H1 (cell line): ENCODE measurements around the gene GCH1. TPM values are rescaled to one million over a fixed set of nuclear protein-coding genes. Genes with fewer than 3 reads are reported as not detected.

ENCODE experiments used
- CTCF ChIA-PET: fragments of 300-600 bp; sonication (Branson Sonifier 250); formaldehyde crosslinking; loops from one replicate; lab custom pipeline; 2021; ENCODE audit not compliant: partially characterized antibody; lab: Charles Lee
- POLR2A ChIA-PET: fragments of 300-600 bp; sonication (Branson Sonifier 250); formaldehyde crosslinking; loops from one replicate; lab custom pipeline; 2021; ENCODE audit warnings: inconsistent platforms; ENCODE audit not compliant: partially characterized antibody; lab: Charles Lee
- DNase-seq, 2 experiments: peaks; one replicate each; pipeline versions ENCODE4 v3.0.0 to v3.0.0-alpha.2; 2010 to 2022; ENCODE audit warnings: low spot score in 2 of 2, low read depth in 1 of 2, mixed read lengths in 1 of 2
- FAIRE-seq: peaks from 2 replicates; lab custom pipeline; 2011; peaks lifted over from hg19 to GRCh38; lab: Jason Lieb, UNC
- H2AFZ ChIP-seq: 2 replicates; pipeline ENCODE4 v1.8.1; 2012; ENCODE audit warnings: low read length, inconsistent platforms
- H2AK5ac ChIP-seq: 2 replicates; pipeline ENCODE4 v1.6.1; 2013; ENCODE audit warnings: low read depth, low read length
- H2BK120ac ChIP-seq: replicated peaks from 2 replicates; pipeline ENCODE3; 2013; ENCODE audit warnings: low read depth, low read length, inconsistent platforms
- H2BK12ac ChIP-seq: 2 replicates; pipeline ENCODE4 v1.6.1; 2013; ENCODE audit warnings: low read depth, low read length
- H2BK15ac ChIP-seq: 2 replicates; pipeline ENCODE4 v1.6.1; 2013; ENCODE audit warnings: low read length
- H2BK20ac ChIP-seq: 2 replicates; pipeline ENCODE4 v1.6.1; 2013; ENCODE audit warnings: low read length
- H2BK5ac ChIP-seq: 2 replicates; pipeline ENCODE4 v1.6.1; 2013; ENCODE audit warnings: low read depth, low read length
- H3K14ac ChIP-seq: 2 replicates; pipeline ENCODE4 v1.6.1; 2013; ENCODE audit warnings: inconsistent platforms; ENCODE audit not compliant: insufficient read length
- H3K18ac ChIP-seq: 2 replicates; pipeline ENCODE4 v1.6.1; 2013; ENCODE audit warnings: low read length; ENCODE audit errors: extremely low read depth
- H3K23ac ChIP-seq: 2 replicates; pipeline ENCODE4 v1.6.1; 2013; ENCODE audit warnings: inconsistent platforms; ENCODE audit not compliant: insufficient read length
- H3K23me2 ChIP-seq: 2 replicates; pipeline ENCODE4 v1.6.1; 2013; ENCODE audit warnings: low read depth, low read length
- H3K27ac ChIP-seq: 2 replicates; pipeline ENCODE4 v1.6.1; 2011; ENCODE audit warnings: low read depth, low read length, inconsistent platforms
- H3K27me3 ChIP-seq, 4 experiments: replicated peaks in 1 of 4; 1 replicate in 1 of 4; 2 replicates in 3 of 4; pipeline versions ENCODE4 v1.6.1 to v1.8.1; 2011 to 2013; ENCODE audit warnings: low read length in 3 of 4, mild to moderate bottlenecking in 3 of 4, inconsistent platforms in 2 of 4, mixed read lengths in 2 of 4, moderate library complexity in 1 of 4; ENCODE audit not compliant: control insufficient read depth in 3 of 4, insufficient read depth in 3 of 4; ENCODE audit errors: extremely low read depth in 1 of 4
- H3K36me3 ChIP-seq, 4 experiments: 2 replicates each; pipeline versions ENCODE4 v1.6.1 to v1.8.1; 2011 to 2013; ENCODE audit warnings: mild to moderate bottlenecking in 4 of 4, low read length in 3 of 4, moderate library complexity in 2 of 4, control low read depth in 1 of 4, inconsistent platforms in 1 of 4; ENCODE audit not compliant: insufficient read depth in 4 of 4, control insufficient read depth in 2 of 4
- H3K4ac ChIP-seq: replicated peaks from 2 replicates; pipeline ENCODE3; 2013; ENCODE audit warnings: low read length, low read depth, mixed read lengths, inconsistent platforms; ENCODE audit not compliant: insufficient read length
- H3K4me1 ChIP-seq, 4 experiments: replicated peaks in 1 of 4; 1 replicate in 1 of 4; 2 replicates in 3 of 4; pipeline versions ENCODE4 v1.6.1 to v1.8.1; 2011 to 2013; ENCODE audit warnings: low read length in 3 of 4, inconsistent platforms in 2 of 4, mixed read lengths in 1 of 4; ENCODE audit not compliant: insufficient read depth in 4 of 4, control insufficient read depth in 3 of 4
- H3K4me2 ChIP-seq, 2 experiments: 2 replicates each; pipeline versions ENCODE4 v1.6.1 to v1.8.1; 2011 to 2013; ENCODE audit warnings: low read depth in 2 of 2, low read length in 2 of 2, control low read depth in 1 of 2, inconsistent platforms in 1 of 2, mild to moderate bottlenecking in 1 of 2; ENCODE audit not compliant: insufficient read depth in 1 of 2
- H3K4me3 ChIP-seq, 4 experiments: fragments of 200-600, 300-600 bp in 1 of 4; sonication (generic), shearing (Covaris generic), sonication (Bioruptor Twin) in 1 of 4; 2 replicates each; pipeline versions ENCODE4 v1.5.1 to v1.8.1; 2011 to 2016; ENCODE audit warnings: low read length in 4 of 4, low read depth in 3 of 4, control low read depth in 2 of 4, inconsistent platforms in 2 of 4, mild to moderate bottlenecking in 2 of 4, mixed read lengths in 1 of 4, moderate library complexity in 1 of 4; ENCODE audit not compliant: insufficient read depth in 2 of 4; ENCODE audit errors: extremely low read depth in 1 of 4
- H3K56ac ChIP-seq: replicated peaks from 2 replicates; pipeline ENCODE3; 2013; ENCODE audit warnings: low read depth, mild to moderate bottlenecking, mixed read lengths, low read length, inconsistent platforms; ENCODE audit not compliant: insufficient read length
- H3K79me1 ChIP-seq: 2 replicates; pipeline ENCODE4 v1.6.1; 2013; ENCODE audit warnings: low read depth, low read length, control low read depth
- H3K79me2 ChIP-seq, 2 experiments: 2 replicates each; pipeline versions ENCODE4 v1.6.1 to v1.8.1; 2012 to 2013; ENCODE audit warnings: low read length in 2 of 2, mild to moderate bottlenecking in 2 of 2, inconsistent platforms in 1 of 2; ENCODE audit not compliant: insufficient read depth in 2 of 2, control insufficient read depth in 1 of 2
- H3K9ac ChIP-seq, 4 experiments: replicated peaks in 1 of 4; 1 replicate in 1 of 4; 2 replicates in 3 of 4; pipeline versions ENCODE4 v1.6.1 to v1.8.1; 2011 to 2013; ENCODE audit warnings: low read depth in 3 of 4, low read length in 3 of 4, control low read depth in 2 of 4, mild to moderate bottlenecking in 2 of 4, moderate library complexity in 2 of 4, inconsistent platforms in 1 of 4; ENCODE audit errors: extremely low read depth in 1 of 4
- H3K9me3 ChIP-seq, 2 experiments: 2 replicates each; pipeline versions ENCODE4 v1.6.1 to v1.8.1; 2012 to 2013; ENCODE audit warnings: mild to moderate bottlenecking in 2 of 2, moderate library complexity in 2 of 2, control low read depth in 1 of 2, inconsistent platforms in 1 of 2, low read depth in 1 of 2, low read length in 1 of 2, mixed read lengths in 1 of 2; ENCODE audit not compliant: insufficient read depth in 2 of 2
- H4K20me1 ChIP-seq, 2 experiments: replicated peaks in 1 of 2; 2 replicates each; pipeline versions ENCODE3 to v1.8.1; 2011 to 2013; ENCODE audit warnings: inconsistent platforms in 2 of 2, low read length in 2 of 2, mild to moderate bottlenecking in 1 of 2; ENCODE audit not compliant: insufficient read depth in 2 of 2, control insufficient read depth in 1 of 2
- H4K5ac ChIP-seq: 2 replicates; pipeline ENCODE4 v1.6.1; 2013; ENCODE audit warnings: low read length, low read depth, mixed read lengths, inconsistent platforms; ENCODE audit not compliant: insufficient read length
- H4K8ac ChIP-seq: 2 replicates; pipeline ENCODE4 v1.8.0; 2013; ENCODE audit warnings: mild to moderate bottlenecking, moderate library complexity, low read length, inconsistent platforms; ENCODE audit not compliant: insufficient read depth; ENCODE audit errors: extremely low read depth
- H4K91ac ChIP-seq: replicated peaks from 2 replicates; pipeline ENCODE3; 2013; ENCODE audit warnings: low read length, mixed read lengths, inconsistent platforms; ENCODE audit not compliant: insufficient read length
- ATF3 ChIP-seq: IDR thresholded peaks from 2 replicates; pipeline ENCODE4 v1.6.1; 2011; ENCODE audit warnings: low read depth, mild to moderate bottlenecking, low read length; ENCODE audit not compliant: insufficient read depth
- GTF2F1 ChIP-seq: IDR thresholded peaks from 2 replicates; pipeline ENCODE4 v1.6.1; 2012; ENCODE audit warnings: low read depth, low read length, improper control_type of control experiment, borderline replicate concordance
- RNF2 ChIP-seq: fragments of 200-900, 300-1000 bp; sonication (generic); IDR thresholded peaks from 2 replicates; pipeline ENCODE4 v1.7.1; 2016; ENCODE audit warnings: borderline replicate concordance, low read depth, mild to moderate bottlenecking, antibody characterized with exemption, low read length; ENCODE audit not compliant: poor library complexity, severe bottlenecking; ENCODE audit errors: missing control alignments
- SP1 ChIP-seq: IDR thresholded peaks from 2 replicates; pipeline ENCODE4 v1.6.1; 2011; ENCODE audit warnings: low read depth, low read length
- WGBS, 2 experiments: shearing (Covaris generic) in 1 of 2; methylation state at CpG; one replicate each; pipeline versions ENCODE4 v1.1.6 to v1.1.7; 2013 to 2015; ENCODE audit warnings: low lambda C conversion rate in 2 of 2, mixed read lengths in 2 of 2, inconsistent platforms in 1 of 2, low coverage in 1 of 2, missing lambda C conversion rate in 1 of 2; ENCODE audit not compliant: insufficient replicate concordance in 2 of 2, insufficient coverage in 1 of 2, insufficient read length in 1 of 2; ENCODE audit errors: extremely low coverage in 1 of 2, missing lambda C conversion rate in 1 of 2; 5-methylcytosine and 5-hydroxymethylcytosine counted together
- polyA plus RNA-seq, 7 experiments: library from polyadenylated mRNA; depleted of rRNA in 3 of 7; stranded (reverse) in 5 of 7; unstranded in 2 of 7; fragments of >200 nt in 5 of 7; fragments of 200-250 nt in 2 of 7; gene quantifications; 1 replicate in 5 of 7; 2 replicates in 1 of 7; 4 replicates in 1 of 7; pipeline versions ENCODE4 v1.2.1 to v1.2.3, GENCODE V29; 2011 to 2013; ENCODE audit warnings: missing spikeins in 2 of 7, mixed read lengths in 2 of 7
- total RNA-seq: library from RNA; stranded (reverse); fragmentation: NEBNext Ultra II Directional; extraction: Animal tissue kit (Norgen Biotek cat#: 25700); gene quantifications from 2 replicates; pipeline ENCODE4 v1.2.1, GENCODE V29; 2021

The GCH1 gene
- total and polyA plus RNA-seq, 2 of the 8 experiments (the other 6 are each of a cell fraction or from before 2014, with no cell fraction given), result 7.3 to 7.9 TPM

- H2BK20ac ChIP-seq, result no peak overlapping the region
- H2BK12ac ChIP-seq, result no peak overlapping the region
- H3K4me3 ChIP-seq, result no peak overlapping the region
- no peaks in the 10 kb centered on the region for H3K36me3 ChIP-seq
- H3K9ac ChIP-seq, result no peak overlapping the region
- no peak overlapping the region for H3K56ac ChIP-seq
- no peaks in the 10 kb centered on the region for H3K9me3 ChIP-seq
- no peak overlapping the region for H3K18ac ChIP-seq
- H3K4ac ChIP-seq, result no peak overlapping the region
- WGBS, 2 experiments, result 89% methylated on average over 6 of the region's 6 CpGs; no CpG with 5 or more reads in 1 of the 2 experiments
- H3K4me2 ChIP-seq, result no peak overlapping the region
- H3K4me1 ChIP-seq, result peaks cover 2 to 15% (median 8%) of the 10 kb centered on the region in 4 experiments; a peak in 5 of 7 replicates
- FAIRE-seq (no peak), DNase-seq (no peak)
- no peak overlapping the region for H2BK5ac ChIP-seq
- ChIA-PET POLR2A (no interaction called here), CTCF (interaction anchor here (0.6 to 8.3 kb wide), 8 partner anchors 15 to 242 kb away, joined by 3 to 86 read pairs (median 18); partner anchors contain the start of gene SAMD4A)
- H3K27me3 ChIP-seq, result no peaks in the 10 kb centered on the region; a peak in 1 of 7 replicates
- no peak overlapping the region for H4K91ac ChIP-seq
- H2AK5ac ChIP-seq, result no peak overlapping the region
- H3K79me1 ChIP-seq, result no peaks in the 10 kb centered on the region
- no peak overlapping the region for H2BK15ac ChIP-seq
- H3K79me2 ChIP-seq, result no peaks in the 10 kb centered on the region
- no peak overlapping the region for H3K23ac ChIP-seq
- no peak overlapping the region for H3K27ac ChIP-seq
- no peak overlapping the region for H2AFZ ChIP-seq
- H3K14ac ChIP-seq, result no peak overlapping the region
- H2BK120ac ChIP-seq, result no peak overlapping the region
- no peaks in the 10 kb centered on the region for H3K23me2 ChIP-seq
- H4K8ac ChIP-seq, result no peak overlapping the region
- peaks cover 0 to 3% of the 10 kb centered on the region in 2 experiments for H4K20me1 ChIP-seq
- no peak overlapping the region for H4K5ac ChIP-seq
- no peak for TF ChIP-seq GTF2F1
- TF ChIP-seq ATF3, result no peak
- TF ChIP-seq SP1, result no peak
- no peak for TF ChIP-seq RNF2
Observed at GRCh38 chr14:54807428-54807827, 95.2 kb downstream of the GCH1 start.
